Ectodermal cell (in vitro differentiated cells): Measurements from ENCODE around the gene ALKBH7.
A peak's percentile ranks its signal among the peaks of the same experiment; 100 is the strongest.

Source experiments
- H3K27ac ChIP-seq: 2 replicates; pipeline ENCODE4 v1.7.0; 2013; ENCODE audit warnings: mild to moderate bottlenecking, low read depth, low read length; ENCODE audit not compliant: insufficient read depth, poor library complexity, severe bottlenecking
- H3K27me3 ChIP-seq: 2 replicates; pipeline ENCODE4 v1.7.0; 2013; ENCODE audit warnings: mild to moderate bottlenecking, low read length; ENCODE audit not compliant: insufficient read depth, control insufficient read depth, poor library complexity, severe bottlenecking
- H3K36me3 ChIP-seq: one replicate; pipeline ENCODE4 v1.7.0; 2013; ENCODE audit warnings: low read length; ENCODE audit not compliant: control insufficient read depth, insufficient read depth
- H3K4me1 ChIP-seq: one replicate; pipeline ENCODE4 v1.7.0; 2013; ENCODE audit warnings: low read length; ENCODE audit not compliant: control insufficient read depth, insufficient read depth
- H3K4me3 ChIP-seq: 2 replicates; pipeline ENCODE4 v1.7.0; 2013; ENCODE audit warnings: low read depth, low read length, control low read depth; ENCODE audit not compliant: insufficient read depth
- H3K9me3 ChIP-seq: 2 replicates; pipeline ENCODE4 v1.7.0; 2013; ENCODE audit warnings: mild to moderate bottlenecking, low read length, moderate library complexity; ENCODE audit not compliant: control insufficient read depth
- WGBS, 2 experiments: methylation state at CpG; one replicate each; pipeline ENCODE4 v1.1.7; 2013; ENCODE audit warnings: missing lambda C conversion rate in 2 of 2; 5-methylcytosine and 5-hydroxymethylcytosine counted together

The ALKBH7 gene

GRCh38 chr19:6414793-6415590 lies 42.4 kb downstream of the ALKBH7 start:
- H3K36me3 ChIP-seq = peaks cover 59% of the 10 kb centered on the region
- H3K27ac ChIP-seq = no peak overlapping the region
- WGBS, 2 experiments = 95 to 96% methylated on average over 47 of the region's 47 CpGs
- H3K9me3 ChIP-seq = no peaks in the 10 kb centered on the region
- no peaks in the 10 kb centered on the region for H3K27me3 ChIP-seq
- H3K4me3 ChIP-seq = no peak overlapping the region
- no peaks in the 10 kb centered on the region for H3K4me1 ChIP-seq

DNA sequence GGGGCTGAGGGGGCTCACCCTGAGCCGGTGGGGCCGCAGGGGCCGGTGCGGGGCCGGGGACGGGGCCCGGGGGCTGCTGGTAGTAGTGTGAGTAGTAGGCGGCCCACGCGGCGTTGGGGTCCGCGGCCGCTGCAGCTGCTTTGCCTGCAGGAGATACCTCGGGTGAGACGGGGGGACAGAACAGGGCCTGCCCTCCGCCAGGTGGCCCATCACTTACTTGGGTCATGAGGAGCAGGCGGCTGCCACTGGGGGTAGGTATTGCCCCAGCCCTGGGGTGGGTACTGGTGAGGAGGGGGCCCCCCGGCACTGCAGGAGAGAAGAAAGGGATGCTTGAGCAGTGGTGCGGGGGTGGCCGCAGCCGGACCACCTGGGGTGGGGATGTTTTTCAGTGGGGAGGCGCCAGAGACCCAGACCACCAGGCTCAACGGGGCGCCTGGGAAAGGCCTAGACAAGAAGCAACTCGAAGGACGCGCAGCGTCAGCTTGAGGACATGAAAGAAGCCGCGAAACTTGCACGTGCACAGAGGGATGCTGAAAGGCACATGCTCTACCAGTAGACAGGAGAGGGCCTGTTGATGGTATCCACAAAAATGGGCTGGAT lies 43.1 kb downstream of the ALKBH7 start:
- Histone ChIP-seq H3K9me3 (no peaks in the 10 kb centered on the region), H3K27ac (no peak overlapping the region), H3K4me1 (no peaks in the 10 kb centered on the region), H3K36me3 (peaks cover 66% of the 10 kb centered on the region), H3K27me3 (no peaks in the 10 kb centered on the region), H3K4me3 (no peak overlapping the region)
- 96 to 97% methylated on average over 32 of the region's 32 CpGs for WGBS, 2 experiments

GRCh38 chr19:6416658-6417405 lies 44.2 kb downstream of the ALKBH7 start:
- Histone ChIP-seq H3K36me3 (peaks cover 72% of the 10 kb centered on the region), H3K4me3 (no peak overlapping the region), H3K27ac (no peak overlapping the region), H3K4me1 (no peaks in the 10 kb centered on the region), H3K9me3 (no peaks in the 10 kb centered on the region), H3K27me3 (no peaks in the 10 kb centered on the region)
- 96 to 97% methylated on average over 29 of the region's 29 CpGs for WGBS, 2 experiments

DNA sequence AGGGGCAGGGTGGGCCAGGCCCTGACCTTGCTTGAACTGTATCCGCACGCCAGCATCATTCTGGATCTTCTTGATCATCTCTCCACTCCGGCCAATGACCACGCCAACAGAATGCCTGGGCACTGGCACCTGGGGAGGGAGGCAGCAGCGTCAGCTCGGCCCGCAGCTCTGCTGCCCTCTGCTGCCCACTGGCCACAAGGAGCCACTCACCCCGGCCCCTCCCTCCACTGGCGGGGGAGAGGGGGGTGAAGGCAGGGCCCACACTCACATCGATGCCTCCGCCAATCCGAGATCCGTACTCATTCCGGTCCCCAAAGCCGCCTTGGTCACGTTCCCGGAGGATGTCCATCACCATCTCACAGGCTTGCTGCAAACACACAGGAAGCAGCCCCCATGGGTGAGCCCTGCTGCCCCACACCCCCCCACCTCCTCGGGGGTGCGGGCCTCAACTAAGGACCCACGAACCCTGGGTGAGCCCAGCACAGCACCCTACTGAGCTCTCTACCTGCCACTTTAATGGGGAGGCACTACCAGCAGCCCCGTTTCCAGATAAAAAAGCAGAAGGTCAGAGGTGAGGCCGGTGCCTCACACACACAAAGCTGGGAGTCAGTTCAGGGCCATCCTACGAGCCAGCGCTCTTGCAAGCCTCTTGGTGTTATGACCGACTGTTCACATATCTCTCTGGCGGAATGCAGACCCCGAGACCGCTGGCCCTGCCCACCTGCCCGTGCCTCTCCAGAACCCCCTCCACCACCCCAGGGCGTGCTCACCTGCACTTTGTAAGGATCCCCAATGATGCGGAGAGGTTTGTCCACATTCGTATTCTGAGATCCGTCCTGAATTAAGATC lies 45.3 kb downstream of the ALKBH7 start:
- peak overlapping the region; percentile 1 for H3K27ac ChIP-seq
- no peaks in the 10 kb centered on the region for H3K4me1 ChIP-seq
- H3K36me3 ChIP-seq = peaks cover 72% of the 10 kb centered on the region
- 91 to 93% methylated on average over 33 of the region's 33 CpGs for WGBS, 2 experiments
- H3K9me3 ChIP-seq = no peaks in the 10 kb centered on the region
- H3K4me3 ChIP-seq = no peak overlapping the region
- H3K27me3 ChIP-seq = no peaks in the 10 kb centered on the region

- Histone ChIP-seq H3K4me1 (no peaks in the 10 kb centered on the region), H3K27me3 (no peaks in the 10 kb centered on the region), H3K27ac (no peak overlapping the region), H3K4me3 (no peak overlapping the region), H3K36me3 (peaks cover 72% of the 10 kb centered on the region), H3K9me3 (no peaks in the 10 kb centered on the region)
- WGBS, 2 experiments = 95 to 97% methylated on average over 19 of the region's 19 CpGs
Measured at GRCh38 chr19:6418562-6418932, 46.0 kb downstream of the ALKBH7 start.

GRCh38 chr19:6421075-6422014 lies 48.8 kb downstream of the ALKBH7 start:
- Histone ChIP-seq H3K9me3 (no peaks in the 10 kb centered on the region), H3K4me3 (no peak overlapping the region), H3K27me3 (no peaks in the 10 kb centered on the region), H3K4me1 (no peaks in the 10 kb centered on the region), H3K36me3 (peaks cover 47% of the 10 kb centered on the region), H3K27ac (no peak overlapping the region)
- WGBS, 2 experiments = 95 to 96% methylated on average over 20 of the region's 20 CpGs

- H3K36me3 ChIP-seq = peaks cover 26% of the 10 kb centered on the region
- no peaks in the 10 kb centered on the region for H3K9me3 ChIP-seq
- H3K4me1 ChIP-seq = no peaks in the 10 kb centered on the region
- 1% methylated on average over 20 of the region's 20 CpGs for WGBS, 2 experiments
- peak overlapping the region; percentile 79 for H3K4me3 ChIP-seq
- no peak overlapping the region for H3K27ac ChIP-seq
- no peaks in the 10 kb centered on the region for H3K27me3 ChIP-seq
Measured at GRCh38 chr19:6423499-6424194, 51.1 kb downstream of the ALKBH7 start.

DNA sequence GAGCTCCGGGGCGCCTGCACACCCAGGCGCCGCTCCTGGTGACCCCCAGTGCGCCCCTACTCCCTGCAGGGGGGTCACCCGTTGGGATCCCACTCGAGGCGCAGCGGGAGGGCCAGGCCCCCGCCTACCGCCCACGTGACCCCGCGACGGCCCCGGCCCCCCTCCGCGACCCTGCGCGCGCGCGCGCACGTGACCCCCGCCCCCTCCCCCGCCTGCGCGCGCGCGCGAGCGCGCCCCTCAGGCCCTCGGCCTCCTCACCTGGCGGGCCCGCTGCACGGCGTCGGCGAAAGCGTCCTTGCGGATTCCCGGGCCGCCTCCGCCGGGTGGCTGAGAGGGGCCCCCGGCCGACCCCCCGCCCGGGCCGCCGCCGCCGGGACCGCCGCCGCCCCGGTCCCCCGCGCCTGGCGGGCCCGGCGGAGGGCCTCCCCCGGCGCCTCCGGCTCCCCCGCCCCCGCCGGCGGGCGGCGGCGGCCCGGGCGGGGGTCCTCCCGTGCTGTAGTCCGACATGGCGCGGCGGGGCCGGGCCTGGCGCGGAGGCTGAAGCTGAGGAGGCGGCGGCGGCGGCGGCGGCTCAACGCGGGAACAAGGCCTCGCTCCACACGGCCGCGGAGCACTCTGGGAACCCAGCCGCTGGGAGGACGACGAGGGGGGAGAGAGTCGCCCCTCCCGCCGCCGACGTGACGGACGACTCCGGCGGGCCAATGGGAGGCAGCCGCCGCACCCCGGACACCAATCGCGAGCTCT lies 51.8 kb downstream of the ALKBH7 start, which contains the start of gene KHSRP:
Gene KHSRP, minus strand, starts transcription at position 617 of the 744 bp plus-strand sequence. Its CDS starts 110 bp downstream, at position 507.
- Histone ChIP-seq H3K4me3 (peak within 1 kb of the TSS; percentile 79), H3K9me3 (no peaks in the 10 kb centered on the region), H3K27ac (peak within 1 kb of the TSS; percentile 52), H3K4me1 (no peaks in the 10 kb centered on the region), H3K36me3 (peaks cover 19% of the 10 kb centered on the region), H3K27me3 (peaks cover 2% of the 10 kb centered on the region)
- 0% methylated on average over 114 of the region's 114 CpGs for WGBS, 2 experiments
